Vagina (tissue), 2 donors: ENCODE measurements around the gene TAS2R46. TPM values are rescaled to one million over a fixed set of nuclear protein-coding genes. Genes with fewer than 3 reads are reported as not detected.
"Not testable (repeated sequence)": the region's sequence is repeated elsewhere in the genome, so short reads cannot be mapped to it uniquely, and the experiment has no call there.

Source experiments
- DNase-seq, 2 donors: peaks; one replicate each; pipeline ENCODE4 v3.0.0-alpha.2; 2017; ENCODE audit errors: extremely low spot score in 2 of 2
- H3K27ac ChIP-seq: fragments of 200-600 bp; sonication (generic); one replicate; pipeline ENCODE4 v1.5.1; 2019
- H3K27me3 ChIP-seq: fragments of 200-600 bp; sonication (generic); one replicate; pipeline ENCODE4 v1.5.1; 2019
- H3K36me3 ChIP-seq, 2 donors: fragments of 200-600 bp; sonication (generic); one replicate each; pipeline ENCODE4 v1.5.1; 2017 to 2019
- H3K4me1 ChIP-seq: fragments of 200-600 bp; sonication (generic); one replicate; pipeline ENCODE4 v1.5.1; 2019
- H3K4me3 ChIP-seq, 2 donors: fragments of 200-600 bp; sonication (generic); 1 replicate in 1 of 2; 2 replicates in 1 of 2; pipeline ENCODE4 v1.5.1; 2016 to 2019
- H3K9me3 ChIP-seq: fragments of 200-600 bp; sonication (generic); one replicate; pipeline ENCODE4 v1.5.1; 2019
- POLR2A ChIP-seq, 2 donors: fragments of 450-650 bp; IDR thresholded peaks; one replicate each; pipeline ENCODE4 v1.6.1; 2017; ENCODE audit warnings: antibody characterized with exemption in 2 of 2, mild to moderate bottlenecking in 2 of 2, moderate library complexity in 2 of 2
- POLR2AphosphoS5 ChIP-seq, 2 donors: sonication (generic); formaldehyde crosslinking; IDR thresholded peaks; one replicate each; pipeline ENCODE4 v1.9.0; 2017; ENCODE audit warnings: antibody characterized with exemption in 2 of 2, mild to moderate bottlenecking in 2 of 2, low read depth in 1 of 2; ENCODE audit not compliant: insufficient read depth in 1 of 2
- intact Hi-C: fragments of 100-400 bp; cut with DNase I; formaldehyde crosslinking; loops from one replicate; pipeline ENCODE4 v1.15.1; 2023
- total RNA-seq: library from RNA; depleted of rRNA; stranded (reverse); fragments of >200 nt; gene quantifications from one replicate; pipeline ENCODE4 v1.2.3, GENCODE V29; 2016
- TF ChIP-seq, protein P1 (sequence below), 3 experiments: fragments of 450-650 bp in 2 of 3; fragments of 200-600 bp in 1 of 3; sonication (generic) in 1 of 3; IDR thresholded peaks; one replicate each; pipeline ENCODE4 v1.5.1; 2017 to 2019; ENCODE audit warnings: antibody characterized with exemption in 3 of 3, mild to moderate bottlenecking in 2 of 3, moderate library complexity in 2 of 3

TAS2R46 gene
- total RNA-seq, 1 donor from 2014 or later, result 2.0 TPM

- intact Hi-C loops, result no loop called here
- Histone ChIP-seq H3K36me3 (no peaks in the 10 kb centered on the region), H3K4me1 (no peaks in the 10 kb centered on the region), H3K27ac (no peak overlapping the region), H3K4me3 (no peak overlapping the region), H3K9me3 (no peaks in the 10 kb centered on the region), H3K27me3 (no peaks in the 10 kb centered on the region)
- no peak for DNase-seq
- TF ChIP-seq, protein P1, sequence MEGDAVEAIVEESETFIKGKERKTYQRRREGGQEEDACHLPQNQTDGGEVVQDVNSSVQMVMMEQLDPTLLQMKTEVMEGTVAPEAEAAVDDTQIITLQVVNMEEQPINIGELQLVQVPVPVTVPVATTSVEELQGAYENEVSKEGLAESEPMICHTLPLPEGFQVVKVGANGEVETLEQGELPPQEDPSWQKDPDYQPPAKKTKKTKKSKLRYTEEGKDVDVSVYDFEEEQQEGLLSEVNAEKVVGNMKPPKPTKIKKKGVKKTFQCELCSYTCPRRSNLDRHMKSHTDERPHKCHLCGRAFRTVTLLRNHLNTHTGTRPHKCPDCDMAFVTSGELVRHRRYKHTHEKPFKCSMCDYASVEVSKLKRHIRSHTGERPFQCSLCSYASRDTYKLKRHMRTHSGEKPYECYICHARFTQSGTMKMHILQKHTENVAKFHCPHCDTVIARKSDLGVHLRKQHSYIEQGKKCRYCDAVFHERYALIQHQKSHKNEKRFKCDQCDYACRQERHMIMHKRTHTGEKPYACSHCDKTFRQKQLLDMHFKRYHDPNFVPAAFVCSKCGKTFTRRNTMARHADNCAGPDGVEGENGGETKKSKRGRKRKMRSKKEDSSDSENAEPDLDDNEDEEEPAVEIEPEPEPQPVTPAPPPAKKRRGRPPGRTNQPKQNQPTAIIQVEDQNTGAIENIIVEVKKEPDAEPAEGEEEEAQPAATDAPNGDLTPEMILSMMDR (IDR thresholded peaks at IDR 0.05), result no peak
- TF ChIP-seq POLR2AphosphoS5 (IDR thresholded peaks at IDR 0.05; ENCODE audit: insufficient read depth in 1 of 2, low read depth in 1 of 2) (no peak), POLR2A (IDR thresholded peaks at IDR 0.05) (no peak)
Observed at GRCh38 chr12:11059784-11060183, 2.3 kb downstream of the TAS2R46 start.

GRCh38 chr12:11059041-11059440 lies 3.1 kb downstream of the TAS2R46 start:
- H3K36me3 ChIP-seq, result no peaks in the 10 kb centered on the region
- H3K27me3 ChIP-seq, result no peaks in the 10 kb centered on the region
- H3K9me3 ChIP-seq, result no peaks in the 10 kb centered on the region
- H3K4me1 ChIP-seq, result no peaks in the 10 kb centered on the region
- no peak overlapping the region for H3K27ac ChIP-seq
- DNase-seq, result no peak
- no peak for TF ChIP-seq POLR2AphosphoS5 (IDR thresholded peaks at IDR 0.05; ENCODE audit: insufficient read depth in 1 of 2, low read depth in 1 of 2)
- TF ChIP-seq, protein P1 (IDR thresholded peaks at IDR 0.05), result no peak
- no peak for TF ChIP-seq POLR2A (IDR thresholded peaks at IDR 0.05)
- H3K4me3 ChIP-seq, result no peak overlapping the region
- intact Hi-C loops, result no loop called here

DNA sequence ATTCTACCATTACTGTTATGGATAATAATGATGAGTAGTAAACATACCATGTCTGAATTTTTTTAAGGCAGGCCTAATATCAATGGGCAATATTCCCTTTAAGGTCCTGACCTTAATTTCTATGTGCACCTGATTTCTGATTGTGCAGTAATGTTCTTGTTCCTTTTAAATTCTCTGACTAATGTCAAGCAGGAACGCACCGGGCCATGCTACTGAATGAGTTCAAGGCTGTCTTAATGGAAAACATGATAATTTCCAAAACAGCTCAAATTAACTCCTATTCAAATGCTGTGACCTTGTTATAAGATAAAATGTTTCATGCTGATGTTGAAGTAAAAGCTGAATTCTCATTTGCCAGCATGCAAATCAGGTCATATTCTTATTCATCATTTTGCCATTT lies 6.8 kb downstream of the TAS2R46 start:
- H3K27ac ChIP-seq, result no peak overlapping the region
- no peaks in the 10 kb centered on the region for H3K36me3 ChIP-seq
- intact Hi-C loops, result no loop called here
- no peak overlapping the region for H3K4me3 ChIP-seq
- no peaks in the 10 kb centered on the region for H3K9me3 ChIP-seq
- TF ChIP-seq POLR2A (IDR thresholded peaks at IDR 0.05), result no peak
- TF ChIP-seq, protein P1 (IDR thresholded peaks at IDR 0.05), result no peak
- TF ChIP-seq POLR2AphosphoS5 (IDR thresholded peaks at IDR 0.05; ENCODE audit: insufficient read depth in 1 of 2, low read depth in 1 of 2), result no peak
- no peaks in the 10 kb centered on the region for H3K4me1 ChIP-seq
- no peak for DNase-seq
- no peaks in the 10 kb centered on the region for H3K27me3 ChIP-seq

DNA sequence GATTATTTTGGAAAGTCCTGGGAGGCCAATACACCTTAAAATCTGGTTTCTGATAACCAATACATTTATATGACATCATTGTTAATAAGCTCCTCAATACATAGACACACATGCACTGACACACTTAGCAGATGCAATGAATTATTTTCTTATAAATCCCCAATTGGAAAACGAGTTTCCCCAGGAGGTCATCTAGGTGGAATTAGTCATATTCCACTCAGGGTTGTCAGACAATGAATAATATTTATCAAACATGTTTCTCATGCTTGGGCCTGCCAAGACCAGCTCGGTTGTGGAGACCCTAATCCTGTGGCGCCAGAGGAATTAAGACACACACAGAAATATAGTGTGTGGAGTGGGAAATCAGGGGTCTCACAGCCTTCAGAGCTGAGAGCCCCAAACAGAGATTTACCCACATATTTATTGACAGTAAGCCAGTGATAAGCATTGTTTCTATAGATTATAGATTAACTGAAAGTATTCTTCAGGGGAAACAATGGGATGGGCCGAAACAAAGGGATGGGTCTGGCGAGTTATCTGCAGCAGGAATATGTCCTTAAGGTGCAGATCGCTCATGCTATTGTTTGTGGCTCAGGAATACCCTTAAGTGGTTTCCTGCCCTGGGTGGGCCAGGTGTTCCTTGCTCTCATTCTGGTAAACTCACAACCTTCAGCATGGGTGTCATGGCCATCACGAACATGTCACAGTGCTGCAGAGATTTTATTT lies 12.1 kb downstream of the TAS2R46 start:
- H3K36me3 ChIP-seq, H3K4me3 ChIP-seq, H3K9me3 ChIP-seq, H3K27me3 ChIP-seq, intact Hi-C loops, DNase-seq, H3K4me1 ChIP-seq, H3K27ac ChIP-seq: not testable (repeated sequence)

DNA sequence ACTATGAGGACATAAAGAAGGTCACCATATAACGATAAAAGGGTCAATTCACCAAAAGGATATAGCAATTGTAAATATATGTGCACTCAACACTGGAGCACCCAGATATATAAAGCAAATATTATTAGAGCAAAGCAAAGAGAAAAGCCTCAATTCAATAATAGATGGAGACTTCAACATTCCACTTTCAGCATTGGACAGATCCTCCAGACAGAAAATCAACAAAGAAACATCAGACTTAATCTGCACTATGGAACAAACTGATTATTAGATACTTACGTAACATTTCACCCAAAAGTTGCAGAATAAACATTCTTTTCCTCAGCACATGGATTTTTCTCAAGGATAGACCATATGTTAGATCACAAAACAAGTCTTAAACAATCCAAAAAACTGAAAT lies 20.7 kb downstream of the TAS2R46 start:
- H3K4me3 ChIP-seq, DNase-seq, H3K4me1 ChIP-seq, H3K27me3 ChIP-seq, intact Hi-C loops, H3K36me3 ChIP-seq, H3K27ac ChIP-seq, H3K9me3 ChIP-seq: not testable (repeated sequence)

DNA sequence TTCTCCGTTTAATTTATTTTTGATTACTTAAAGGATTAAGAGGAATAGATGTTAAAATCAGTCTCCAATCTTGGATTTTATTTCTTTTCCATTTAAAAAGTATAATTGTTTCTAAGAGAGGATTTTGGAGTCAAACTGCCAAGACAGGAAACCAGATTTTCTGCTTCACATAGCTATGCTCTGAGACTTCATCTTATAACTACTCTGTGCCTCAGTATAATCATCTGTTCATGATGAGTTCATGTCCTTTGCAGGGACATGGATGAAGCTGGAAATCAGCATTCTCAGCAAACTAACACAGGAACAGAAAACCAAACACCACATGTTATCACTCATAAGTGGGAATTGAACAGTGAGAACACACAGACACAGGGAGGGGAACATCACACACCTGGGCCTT lies 21.9 kb downstream of the TAS2R46 start:
- H3K36me3 ChIP-seq, result no peaks in the 10 kb centered on the region
- no peaks in the 10 kb centered on the region for H3K27me3 ChIP-seq
- TF ChIP-seq POLR2A (IDR thresholded peaks at IDR 0.05) (no peak), POLR2AphosphoS5 (IDR thresholded peaks at IDR 0.05; ENCODE audit: insufficient read depth in 1 of 2, low read depth in 1 of 2) (no peak)
- TF ChIP-seq, protein P1 (IDR thresholded peaks at IDR 0.05), result no peak
- no peak overlapping the region for H3K27ac ChIP-seq
- no peaks in the 10 kb centered on the region for H3K4me1 ChIP-seq
- intact Hi-C loops, result no loop called here
- no peak overlapping the region for H3K4me3 ChIP-seq
- no peak for DNase-seq
- no peaks in the 10 kb centered on the region for H3K9me3 ChIP-seq
